C4-2B (cell line): ENCODE results near the gene SH3PXD2B.
"Not testable (repeated sequence)": the region's sequence is repeated elsewhere in the genome, so short reads cannot be mapped to it uniquely, and the experiment has no call there.

ENCODE experiments used
- H3K27ac ChIP-seq: fragments of 450-650 bp; 2 replicates; pipeline ENCODE4 v1.5.1; 2017
- ZFX ChIP-seq: fragments of 450-650 bp; IDR thresholded peaks from 2 replicates; pipeline ENCODE4 v1.6.1; 2017
- TF ChIP-seq, protein P1 (sequence below): fragments of 450-650 bp; conservative IDR thresholded peaks from 2 replicates; pipeline ENCODE4 v1.5.1; 2017; ENCODE audit warnings: mild to moderate bottlenecking

Gene SH3PXD2B

DNA sequence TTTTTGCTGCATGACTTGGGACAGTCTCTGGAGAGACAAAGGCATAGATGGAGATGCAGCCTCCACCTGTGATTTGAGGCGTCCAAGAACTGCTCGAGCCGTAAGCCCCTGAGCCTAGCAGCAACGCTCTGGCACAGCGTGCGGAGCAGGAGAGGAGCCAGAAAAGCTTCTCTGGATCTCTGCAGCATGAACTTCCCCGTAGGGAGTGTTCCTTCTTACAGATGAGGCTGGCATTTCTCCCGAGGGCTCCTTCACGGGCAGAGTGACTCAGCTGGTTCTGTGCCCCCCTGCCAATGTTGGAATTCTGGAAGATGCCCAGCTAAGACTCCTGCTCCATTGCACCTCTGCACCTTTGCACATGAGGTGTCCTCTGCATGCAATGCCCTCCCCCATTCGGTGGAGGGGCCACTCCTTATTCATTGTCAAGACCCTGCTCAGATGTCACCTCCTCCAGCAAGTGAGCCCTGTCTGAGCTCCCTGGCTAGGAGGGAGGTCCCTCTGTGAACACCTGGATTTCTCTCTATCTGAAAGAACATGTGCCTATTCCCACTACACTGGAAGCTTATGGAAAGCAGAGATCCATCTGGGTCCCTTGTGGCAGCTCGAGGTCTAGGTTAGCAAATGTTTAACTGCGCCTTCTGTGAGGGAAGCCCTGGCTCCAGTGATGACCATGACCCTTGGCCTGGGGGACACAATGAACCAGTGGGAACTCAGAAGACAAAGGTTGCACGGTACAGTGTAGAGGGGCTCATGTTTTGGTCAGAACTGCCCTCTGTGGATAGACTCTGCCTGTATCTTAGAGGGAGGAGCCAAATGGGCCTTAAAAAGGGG lies 39.6 kb downstream of the SH3PXD2B start:
- TF ChIP-seq ZFX = no peak
- TF ChIP-seq, protein P1, sequence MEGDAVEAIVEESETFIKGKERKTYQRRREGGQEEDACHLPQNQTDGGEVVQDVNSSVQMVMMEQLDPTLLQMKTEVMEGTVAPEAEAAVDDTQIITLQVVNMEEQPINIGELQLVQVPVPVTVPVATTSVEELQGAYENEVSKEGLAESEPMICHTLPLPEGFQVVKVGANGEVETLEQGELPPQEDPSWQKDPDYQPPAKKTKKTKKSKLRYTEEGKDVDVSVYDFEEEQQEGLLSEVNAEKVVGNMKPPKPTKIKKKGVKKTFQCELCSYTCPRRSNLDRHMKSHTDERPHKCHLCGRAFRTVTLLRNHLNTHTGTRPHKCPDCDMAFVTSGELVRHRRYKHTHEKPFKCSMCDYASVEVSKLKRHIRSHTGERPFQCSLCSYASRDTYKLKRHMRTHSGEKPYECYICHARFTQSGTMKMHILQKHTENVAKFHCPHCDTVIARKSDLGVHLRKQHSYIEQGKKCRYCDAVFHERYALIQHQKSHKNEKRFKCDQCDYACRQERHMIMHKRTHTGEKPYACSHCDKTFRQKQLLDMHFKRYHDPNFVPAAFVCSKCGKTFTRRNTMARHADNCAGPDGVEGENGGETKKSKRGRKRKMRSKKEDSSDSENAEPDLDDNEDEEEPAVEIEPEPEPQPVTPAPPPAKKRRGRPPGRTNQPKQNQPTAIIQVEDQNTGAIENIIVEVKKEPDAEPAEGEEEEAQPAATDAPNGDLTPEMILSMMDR = no peak
- H3K27ac ChIP-seq = peak overlapping the region; percentile 63

DNA sequence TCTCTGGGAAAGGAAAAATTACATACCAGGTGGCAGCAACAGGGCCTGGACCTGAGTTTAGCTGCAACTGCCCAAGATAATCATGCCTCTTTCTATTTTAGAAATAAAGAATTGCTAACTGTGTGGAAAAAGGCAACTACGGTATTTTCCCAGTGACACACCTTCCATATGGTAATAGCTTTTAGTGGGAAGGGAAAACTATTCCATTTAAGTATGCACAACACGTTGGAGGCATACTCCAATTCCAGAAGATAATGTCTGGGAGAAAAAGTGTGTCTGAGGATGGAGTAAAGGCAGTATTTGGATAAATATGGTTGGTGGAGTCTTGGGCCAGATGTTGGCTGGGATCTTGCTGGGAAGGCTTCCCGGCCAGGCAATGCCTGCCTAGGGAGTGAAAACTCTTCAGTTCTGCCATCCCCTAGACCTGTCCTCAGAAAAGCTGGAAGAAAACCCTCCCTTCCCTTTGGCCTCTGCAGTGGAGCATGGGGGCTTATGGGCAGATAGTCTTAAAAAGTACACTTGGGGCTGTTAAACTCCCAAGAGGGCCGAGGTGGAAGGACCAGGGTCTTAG lies 40.6 kb downstream of the SH3PXD2B start:
- peak overlapping the region; percentile 63 for H3K27ac ChIP-seq
- TF ChIP-seq, protein P1 = no peak
- no peak for TF ChIP-seq ZFX

DNA sequence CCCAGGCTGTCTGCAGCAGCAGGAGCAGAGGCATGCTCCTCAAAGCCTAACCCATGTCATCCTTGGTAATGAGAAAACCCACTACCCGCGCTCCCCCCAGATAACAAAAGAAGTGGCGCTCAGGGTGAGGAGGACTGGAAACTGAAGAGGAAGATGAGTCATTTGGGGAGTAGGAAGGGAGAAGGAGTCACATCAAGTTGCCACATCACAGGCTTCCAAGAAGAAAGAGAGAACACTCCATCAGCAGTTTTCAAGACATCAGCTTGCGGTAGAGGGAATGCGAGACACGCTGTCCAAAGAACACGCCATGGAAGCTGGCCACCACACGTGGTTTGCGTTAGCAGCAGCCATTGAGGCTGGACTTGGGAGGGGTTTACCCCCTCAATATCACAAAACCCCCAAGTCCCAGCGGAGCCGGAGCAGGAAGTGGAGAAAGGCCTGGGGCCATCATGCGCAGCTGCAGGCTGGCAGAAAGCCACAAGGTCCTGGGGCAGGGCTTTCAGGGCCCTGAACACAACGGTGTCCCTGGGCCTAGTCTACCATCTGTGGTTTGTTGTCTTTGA lies 41.5 kb downstream of the SH3PXD2B start:
- no peak overlapping the region for H3K27ac ChIP-seq
- no peak for TF ChIP-seq ZFX
- TF ChIP-seq, protein P1 = no peak

DNA sequence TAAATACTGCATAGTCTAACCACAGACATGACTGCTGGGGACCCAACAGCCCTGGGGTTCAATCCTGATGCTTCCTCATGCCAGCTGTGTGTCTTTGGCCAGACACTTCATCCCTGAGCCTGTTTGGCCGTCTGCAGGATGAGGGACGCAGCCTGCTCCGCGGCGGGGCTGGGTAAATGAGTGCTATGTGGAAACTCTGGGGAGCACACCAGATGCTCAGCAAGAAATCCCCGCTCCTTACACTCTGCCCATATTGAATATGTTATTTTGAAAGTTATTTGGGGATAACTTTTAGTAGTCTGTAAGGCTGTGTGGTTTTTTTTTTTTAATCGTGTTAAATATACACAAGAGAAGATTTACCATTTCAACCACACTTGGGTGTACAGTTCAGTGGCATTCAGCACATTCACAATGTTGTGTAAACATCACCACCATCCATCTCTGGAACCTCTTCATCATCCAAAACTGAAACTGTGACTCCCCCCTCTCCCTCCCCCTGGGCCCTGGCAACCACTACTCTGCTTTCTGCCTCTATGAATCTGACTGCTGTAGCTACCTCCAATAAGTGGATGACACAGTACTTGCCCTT lies 42.7 kb downstream of the SH3PXD2B start:
- no peak for TF ChIP-seq ZFX
- TF ChIP-seq, protein P1 = no peak
- H3K27ac ChIP-seq = no peak overlapping the region

DNA sequence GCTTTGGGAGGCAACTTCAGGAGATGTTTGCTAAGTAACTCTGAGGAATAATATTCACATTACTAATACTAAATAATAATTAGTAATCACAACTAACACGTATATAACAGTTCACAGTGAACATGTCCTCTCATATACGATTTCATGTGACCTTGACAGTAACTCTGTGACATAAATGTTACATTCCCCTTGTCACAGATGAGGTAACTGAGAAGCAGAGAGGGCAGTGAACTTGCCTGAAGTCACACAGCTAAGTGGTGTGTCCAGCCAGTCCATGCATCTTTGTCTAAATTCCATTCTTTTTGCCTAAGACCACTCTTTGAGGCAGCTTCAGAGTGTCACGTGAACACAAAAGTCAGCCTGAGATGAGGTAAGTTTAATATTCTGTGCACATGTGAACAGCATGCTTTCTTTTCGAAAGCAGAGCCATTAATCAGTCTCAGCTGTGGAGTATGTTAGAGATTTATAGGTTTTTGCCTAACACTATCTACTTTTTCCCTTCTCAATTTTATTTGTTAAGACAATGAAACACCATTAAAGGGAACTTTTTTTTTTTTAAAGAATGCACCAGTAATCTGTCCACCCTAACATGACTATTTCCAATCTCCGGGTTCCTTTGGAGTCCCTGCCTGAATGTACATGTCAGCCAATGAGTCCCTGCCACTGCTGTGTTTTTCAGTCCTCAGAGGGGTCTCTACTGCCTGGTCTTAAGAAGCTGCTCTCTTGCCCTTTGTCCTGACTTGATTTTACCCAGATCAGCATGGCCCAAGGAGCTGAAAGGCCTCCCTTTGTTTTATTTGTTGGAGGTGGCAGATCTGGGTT lies 43.5 kb downstream of the SH3PXD2B start:
- no peak overlapping the region for H3K27ac ChIP-seq
- TF ChIP-seq ZFX = no peak
- TF ChIP-seq, protein P1 = no peak

DNA sequence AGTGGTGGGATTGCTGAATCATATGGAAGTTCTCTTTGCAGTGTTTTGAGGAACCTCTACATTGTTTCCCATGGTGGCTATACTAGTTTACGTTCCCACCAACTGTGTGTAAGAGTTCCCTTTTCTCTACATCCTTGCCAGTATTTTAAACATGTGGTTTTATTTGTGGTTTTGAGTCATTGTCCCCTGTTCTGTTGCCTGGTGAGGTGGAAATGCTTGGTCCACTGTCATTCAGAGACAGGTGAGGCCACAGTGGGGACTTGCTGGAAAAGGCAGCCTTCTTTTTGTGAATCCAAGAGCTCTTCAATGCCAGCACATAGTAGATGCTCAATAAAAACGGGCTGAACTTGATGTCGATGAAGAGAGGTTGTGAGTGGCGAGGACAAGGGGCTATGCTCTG lies 44.2 kb downstream of the SH3PXD2B start:
- H3K27ac ChIP-seq = no peak overlapping the region
- TF ChIP-seq, protein P1 = no peak
- no peak for TF ChIP-seq ZFX

DNA sequence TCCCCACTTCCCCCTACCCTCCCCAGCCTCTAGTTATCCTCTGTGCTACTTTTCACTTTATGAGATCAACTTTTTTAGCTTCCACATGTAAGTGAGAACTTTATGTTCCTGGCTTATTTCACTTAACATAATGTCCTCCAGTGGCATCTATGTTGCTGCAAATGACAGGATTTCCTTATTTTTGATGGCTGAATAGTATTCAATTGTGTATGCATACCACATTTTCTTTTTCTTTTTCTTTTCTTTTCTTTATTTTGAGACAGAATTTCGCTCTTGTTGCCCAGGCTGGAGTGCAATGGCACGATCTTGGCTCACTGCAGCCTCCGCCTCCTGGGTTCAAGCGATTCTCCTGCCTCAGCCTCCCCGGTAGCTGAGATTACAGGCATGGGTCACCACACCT lies 44.8 kb downstream of the SH3PXD2B start:
- H3K27ac ChIP-seq = not testable (repeated sequence)
